GM13976 (cell line): Measurements from ENCODE around the gene ANKRD2.

Experiments
- DNase-seq: peaks from one replicate; pipeline ENCODE4 v3.0.0; 2012; ENCODE audit warnings: low spot score
- CTCF ChIP-seq: IDR thresholded peaks from 2 replicates; pipeline ENCODE4 v1.5.1; 2012; ENCODE audit warnings: borderline replicate concordance, mild to moderate bottlenecking; ENCODE audit not compliant: insufficient read depth; ENCODE audit errors: extremely low read depth, missing control alignments, control extremely low read depth
- in situ Hi-C: fragments of 300-500 bp; cut with MboI; formaldehyde crosslinking; loops from one replicate; pipeline ENCODE4 v1.12.0; 2022; ENCODE audit warnings: low sequenced_read_pairs, mixed read lengths, inconsistent platforms; ENCODE audit not compliant: unreplicated experiment

The ANKRD2 gene

GRCh38 chr10:97589479-97589878 lies 16.9 kb downstream of the ANKRD2 start, which contains the start of gene C10orf62:
Gene C10orf62, plus strand, starts transcription at chr10:97589721. Its CDS starts 177 bp downstream, at chr10:97589898.
- in situ Hi-C loops: no loop called here
- no peak for DNase-seq
- TF ChIP-seq CTCF: no peak

- TF ChIP-seq CTCF: no peak
- in situ Hi-C loops: no loop called here
- no peak for DNase-seq
These were observed 17.6 kb downstream of the ANKRD2 start for GRCh38 chr10:97590082-97590747.

GRCh38 chr10:97590748-97591495 lies 18.3 kb downstream of the ANKRD2 start:
- no peak for TF ChIP-seq CTCF

DNA sequence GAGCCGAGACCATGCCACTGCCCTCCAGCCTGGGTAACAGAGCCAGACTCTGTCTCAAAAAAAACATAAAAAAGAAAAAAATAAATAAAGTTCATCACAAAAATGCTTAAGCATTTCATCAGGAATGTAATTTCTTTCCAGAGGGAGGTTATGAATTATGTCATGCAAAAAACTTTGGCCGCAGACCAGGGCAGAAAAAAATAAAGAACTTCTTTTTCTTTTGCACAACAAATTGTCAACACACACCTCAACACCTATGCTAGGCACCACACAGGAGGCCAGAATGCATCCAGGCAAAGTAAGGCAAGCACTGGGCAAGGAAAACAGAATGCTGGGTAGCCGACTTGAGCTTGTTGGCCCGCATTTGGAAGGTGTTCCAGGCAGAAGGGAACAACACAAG lies 20.8 kb downstream of the ANKRD2 start:
- TF ChIP-seq CTCF: no peak
- DNase-seq: no peak
- in situ Hi-C loops: no loop called here

More at GRCh38 chr10:97590748-97591495, 18.3 kb downstream of the ANKRD2 start:
- in situ Hi-C loops: no loop called here
- DNase-seq: no peak

DNA sequence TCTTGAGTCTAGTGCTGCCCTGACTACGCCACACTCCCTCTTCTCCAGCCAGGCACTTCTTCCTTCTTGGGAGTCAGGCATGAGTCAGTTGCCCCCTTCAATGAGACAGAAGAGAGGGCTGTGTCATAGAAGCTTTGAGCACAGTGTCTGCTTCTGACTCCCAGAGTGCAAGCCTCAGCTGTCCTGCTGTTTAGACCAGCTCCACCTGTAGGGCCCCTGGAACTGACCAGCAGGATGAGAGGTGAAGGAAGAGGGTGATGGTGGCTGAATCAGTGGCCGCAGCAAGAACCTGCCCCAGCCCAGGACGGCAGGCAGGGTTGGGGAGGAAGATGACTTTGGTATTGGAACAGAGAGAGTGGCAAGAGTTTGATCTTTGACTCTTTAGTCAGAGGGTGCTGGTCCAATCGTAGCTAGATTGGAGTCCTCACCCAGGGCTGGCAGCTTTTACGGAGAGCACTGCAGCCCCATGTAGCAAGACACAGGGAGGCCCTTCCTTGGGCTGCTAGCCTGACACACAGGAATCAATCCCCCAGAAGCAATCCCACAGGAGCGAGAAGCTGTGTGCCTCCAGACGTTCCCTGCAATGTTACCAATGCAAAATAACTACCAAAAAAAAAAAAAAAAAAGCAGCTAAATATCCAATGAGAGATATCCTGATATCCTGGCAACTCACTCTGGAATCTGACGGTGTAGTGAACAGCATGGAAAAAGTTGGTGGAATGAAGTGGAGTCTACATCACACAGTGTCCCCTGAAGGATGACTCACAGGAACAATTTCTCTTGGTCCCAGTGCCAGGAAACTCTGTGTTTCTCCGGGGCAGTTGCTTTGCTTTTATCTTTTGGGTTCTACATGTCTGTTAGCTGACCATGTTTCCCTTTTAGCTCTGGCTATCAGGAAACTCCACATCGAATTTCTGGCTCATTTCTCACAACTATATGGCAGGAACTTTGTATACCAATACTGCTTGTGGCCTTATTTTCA lies 23.8 kb downstream of the ANKRD2 start:
- in situ Hi-C loops: no loop called here
- no peak for DNase-seq
- TF ChIP-seq CTCF: no peak

DNA sequence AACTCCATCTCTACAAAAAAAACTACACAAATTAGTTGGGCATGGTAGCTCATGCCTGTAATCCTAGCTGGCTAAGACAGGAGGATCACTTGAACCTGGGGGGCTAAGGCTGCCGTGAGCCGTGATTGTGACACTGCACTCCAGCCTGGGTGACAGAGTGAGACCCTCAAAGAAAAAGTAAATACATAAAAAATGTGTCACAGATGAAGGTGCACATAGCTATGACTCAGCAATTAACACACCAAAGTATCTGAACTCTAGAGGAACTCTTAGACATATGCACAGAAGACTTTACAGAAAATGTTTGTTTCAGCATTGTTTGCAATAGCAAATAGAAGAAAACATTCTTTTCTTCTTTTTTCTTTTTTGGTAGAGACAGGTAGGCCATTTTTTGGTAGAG lies 25.2 kb downstream of the ANKRD2 start:
- in situ Hi-C loops: no loop called here
- TF ChIP-seq CTCF: no peak
- no peak for DNase-seq
